GM19397 (cell line): Measurements from ENCODE around the gene OR8B3.

ENCODE experiments used
- ATAC-seq: cut with Tn5 transposase; IDR thresholded peaks from one replicate; pipeline ENCODE4 v1.9.1; 2021; ENCODE audit warnings: mild to moderate bottlenecking, moderate library complexity; ENCODE audit not compliant: unreplicated experiment

The OR8B3 gene

DNA sequence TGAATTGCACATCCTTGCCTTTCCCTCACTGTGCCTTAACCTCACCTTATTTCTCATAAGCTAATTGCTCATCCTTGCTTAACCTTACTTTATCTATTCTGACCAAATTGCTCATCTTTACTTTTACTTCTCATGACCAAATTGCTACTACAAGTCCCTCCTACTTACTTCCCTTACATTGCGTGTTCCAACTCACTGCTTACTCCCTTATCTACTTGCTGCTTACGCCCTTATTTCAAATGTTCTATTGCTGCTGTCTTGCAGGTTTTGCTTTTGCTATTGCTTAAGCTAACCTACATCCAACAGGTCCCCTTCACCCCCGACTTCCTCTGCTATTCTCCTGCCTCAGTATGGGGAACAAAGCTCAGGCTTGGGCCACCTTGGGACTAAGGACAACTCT, 22.5 kb downstream of the OR8B3 start:
- no peak for ATAC-seq

DNA sequence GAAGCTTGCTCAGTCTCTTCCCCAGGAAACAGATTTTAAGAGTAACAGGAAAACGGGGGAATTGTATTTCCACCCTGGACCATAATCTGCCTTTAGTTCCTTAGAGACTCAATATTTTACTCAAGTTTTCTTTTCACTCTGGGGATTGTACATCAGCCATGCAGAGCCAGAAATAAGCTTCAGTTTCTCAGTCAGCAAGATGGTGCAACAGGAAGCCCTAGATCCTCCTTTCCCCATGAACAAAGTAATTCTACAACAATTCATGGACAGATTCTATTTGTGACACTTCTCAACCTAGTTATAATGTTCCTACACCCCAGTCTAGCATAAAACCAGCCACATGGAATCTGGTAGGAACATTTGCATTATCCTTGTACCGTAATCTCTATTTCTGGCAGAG, 39.3 kb downstream of the OR8B3 start:
- ATAC-seq: no peak

DNA sequence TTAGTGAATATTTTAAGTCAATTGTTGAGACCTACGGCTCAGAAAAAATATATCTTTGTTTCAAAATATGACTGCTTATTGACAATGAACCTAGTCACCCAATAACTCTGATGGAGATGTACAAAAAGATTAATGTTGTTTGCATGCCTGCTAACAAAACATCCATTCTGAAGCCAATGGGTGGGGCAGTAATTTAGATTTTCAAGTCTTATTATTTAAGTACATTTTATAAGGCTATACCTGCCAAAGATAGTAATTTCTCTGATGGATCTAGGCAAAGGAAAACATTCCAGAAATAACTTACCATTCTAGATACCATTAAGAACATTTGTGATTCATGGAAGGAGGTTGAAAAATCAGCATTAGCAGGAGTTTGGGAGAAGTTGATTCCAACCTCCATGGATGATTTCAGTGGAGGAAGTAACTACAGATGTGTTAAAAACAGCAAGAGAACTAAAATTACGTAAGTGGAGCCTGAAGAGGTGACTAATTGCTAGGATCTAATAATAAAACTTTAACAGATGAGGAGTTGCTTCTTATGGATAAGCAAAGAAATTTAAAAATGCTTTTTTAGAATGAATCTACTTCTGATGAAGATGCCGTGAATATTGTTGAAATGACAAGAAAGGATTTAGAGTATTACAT, 52.4 kb downstream of the OR8B3 start:
- ATAC-seq: no peak
